Cerebellar nuclear complex (tissue), 1 donor: Measurements from ENCODE around the gene KREMEN2.

Experiments used
- DNase-seq, 2 experiments: peaks; one replicate each; lab custom pipeline; 2025; lab: John Stamatoyannopoulos, UW

KREMEN2 gene

DNA sequence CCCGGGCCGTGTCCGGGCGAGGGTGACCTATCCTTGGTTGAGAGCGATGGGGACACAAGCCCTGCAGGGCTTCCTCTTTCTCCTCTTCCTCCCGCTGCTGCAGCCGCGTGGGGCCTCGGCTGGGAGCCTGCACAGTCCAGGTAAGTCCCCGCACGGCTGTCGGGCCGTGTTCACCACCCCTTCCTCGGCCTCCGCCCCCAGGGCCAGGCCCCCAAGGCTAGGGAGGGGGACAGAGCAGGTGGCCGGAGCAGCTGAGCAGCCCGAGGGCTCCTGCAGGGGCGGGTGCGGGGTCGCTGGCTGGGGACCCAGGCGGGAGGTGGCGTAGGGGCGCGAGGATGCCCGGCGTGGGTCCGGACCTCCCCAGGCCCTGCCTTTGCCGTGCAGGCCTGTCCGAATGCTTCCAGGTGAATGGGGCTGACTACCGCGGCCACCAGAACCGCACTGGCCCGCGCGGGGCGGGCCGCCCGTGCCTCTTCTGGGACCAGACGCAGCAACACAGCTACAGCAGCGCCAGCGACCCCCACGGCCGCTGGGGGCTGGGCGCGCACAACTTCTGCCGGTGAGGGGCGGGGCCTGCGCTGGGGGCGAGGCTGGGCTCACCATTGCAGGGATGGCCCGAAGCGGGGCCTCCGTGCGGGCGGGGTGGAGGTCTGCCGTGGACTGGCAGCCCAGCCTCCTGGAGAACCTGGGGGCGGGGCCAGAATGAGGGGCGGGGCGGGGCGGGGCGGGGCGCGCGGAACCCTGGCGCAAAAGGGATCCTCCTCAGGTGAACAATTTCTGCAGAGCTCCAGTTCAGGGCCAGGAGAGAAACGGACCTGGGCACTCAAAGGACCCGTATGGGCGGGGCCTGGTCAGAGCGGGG is 631 bp downstream of the KREMEN2 start:
- no peak for DNase-seq

DNA sequence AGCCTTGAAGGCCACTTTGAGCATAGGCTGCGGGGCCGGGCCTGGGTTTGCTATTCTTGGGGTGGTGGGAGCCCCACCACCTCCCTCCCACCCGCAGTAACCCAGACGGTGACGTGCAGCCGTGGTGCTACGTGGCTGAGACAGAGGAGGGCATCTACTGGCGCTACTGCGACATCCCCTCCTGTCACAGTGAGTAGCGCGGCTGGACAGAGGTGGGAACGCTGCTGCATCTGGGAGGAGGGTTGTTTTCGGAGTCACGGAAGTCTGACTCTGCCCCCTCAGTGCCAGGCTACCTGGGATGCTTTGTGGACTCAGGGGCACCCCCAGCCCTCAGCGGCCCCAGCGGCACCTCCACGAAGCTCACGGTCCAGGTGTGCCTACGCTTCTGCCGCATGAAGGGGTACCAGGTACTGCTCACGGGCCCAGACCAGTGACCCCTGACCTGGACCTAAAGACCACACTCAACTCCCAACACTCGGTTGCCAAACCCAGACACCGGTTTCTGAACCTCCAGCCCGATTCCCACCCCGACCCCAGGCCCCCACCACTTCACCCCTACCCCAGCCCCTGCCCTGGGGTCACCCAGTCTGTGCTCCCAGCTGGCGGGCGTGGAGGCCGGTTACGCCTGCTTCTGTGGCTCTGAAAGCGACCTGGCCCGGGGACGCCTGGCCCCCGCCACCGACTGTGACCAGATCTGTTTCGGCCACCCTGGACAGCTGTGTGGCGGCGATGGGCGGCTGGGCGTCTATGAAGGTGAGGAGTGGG is 2.1 kb downstream of the KREMEN2 start:
- no peak for DNase-seq

DNA sequence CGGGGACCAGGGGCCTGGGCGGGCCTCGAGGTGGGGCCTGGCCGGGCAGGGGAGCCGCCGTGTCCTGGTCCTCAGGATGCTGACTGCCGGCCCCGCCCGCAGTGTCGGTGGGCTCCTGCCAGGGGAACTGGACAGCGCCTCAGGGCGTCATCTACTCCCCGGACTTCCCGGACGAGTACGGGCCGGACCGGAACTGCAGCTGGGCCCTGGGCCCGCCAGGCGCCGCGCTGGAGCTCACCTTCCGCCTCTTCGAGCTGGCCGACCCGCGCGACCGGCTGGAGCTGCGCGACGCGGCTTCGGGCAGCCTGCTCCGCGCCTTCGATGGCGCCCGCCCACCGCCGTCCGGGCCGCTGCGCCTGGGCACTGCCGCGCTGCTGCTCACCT is 2.7 kb downstream of the KREMEN2 start:
- DNase-seq: no peak

DNA sequence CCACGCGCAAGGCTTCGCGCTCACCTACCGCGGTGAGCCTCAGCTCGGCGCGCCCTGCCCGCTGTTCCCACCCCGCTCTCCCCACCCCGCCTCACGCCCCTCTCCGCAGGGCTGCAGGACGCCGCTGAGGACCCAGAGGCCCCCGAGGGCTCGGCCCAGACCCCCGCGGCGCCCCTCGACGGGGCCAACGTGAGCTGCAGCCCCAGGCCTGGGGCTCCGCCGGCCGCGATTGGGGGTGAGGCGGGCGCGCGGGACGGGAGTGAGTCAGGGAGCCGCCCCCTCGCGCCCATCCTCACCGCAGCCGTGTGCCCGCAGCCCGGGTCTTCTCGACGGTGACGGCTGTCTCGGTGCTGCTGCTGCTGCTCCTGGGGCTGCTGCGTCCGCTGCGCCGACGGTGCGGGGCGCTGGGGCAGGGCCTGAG is 3.1 kb downstream of the KREMEN2 start:
- DNase-seq: no peak

DNA sequence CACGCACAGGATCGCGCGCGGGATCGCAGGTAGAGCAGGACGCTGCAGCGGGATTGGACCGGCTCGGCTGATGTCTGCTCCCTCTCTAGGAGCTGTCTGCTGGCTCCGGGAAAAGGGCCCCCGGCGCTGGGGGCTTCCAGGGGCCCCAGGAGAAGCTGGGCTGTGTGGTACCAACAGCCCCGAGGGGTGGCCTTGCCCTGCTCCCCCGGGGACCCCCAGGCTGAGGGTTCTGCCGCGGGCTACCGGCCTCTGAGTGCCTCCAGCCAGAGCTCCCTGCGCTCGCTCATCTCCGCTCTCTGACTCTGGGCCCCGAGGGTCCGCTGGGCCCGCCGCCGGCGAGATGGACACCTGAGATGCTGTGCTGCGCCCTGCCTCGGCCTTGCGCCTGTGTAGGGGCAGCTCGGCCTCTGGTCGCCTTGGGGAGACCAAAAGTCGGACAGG is 3.7 kb downstream of the KREMEN2 start:
- no peak for DNase-seq

DNA sequence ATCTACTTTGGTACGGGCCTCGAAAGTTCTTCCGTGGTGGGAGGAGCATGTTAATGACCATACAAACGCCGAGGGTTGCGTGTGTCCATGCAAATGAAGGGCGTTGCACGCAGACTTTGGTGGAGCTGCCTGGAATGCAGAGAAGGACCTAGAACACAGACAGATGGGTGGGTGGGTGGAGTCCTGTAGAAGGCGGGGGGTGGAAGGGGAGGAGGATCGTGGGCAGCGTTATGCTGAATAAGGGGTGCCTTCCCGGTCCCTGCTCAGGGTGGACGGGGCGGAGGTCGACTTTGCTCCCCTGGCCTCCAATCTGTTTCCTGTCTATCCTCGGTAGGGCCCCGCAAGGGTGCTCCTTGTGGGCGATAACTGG is 4.3 kb downstream of the KREMEN2 start:
- DNase-seq: no peak

DNA sequence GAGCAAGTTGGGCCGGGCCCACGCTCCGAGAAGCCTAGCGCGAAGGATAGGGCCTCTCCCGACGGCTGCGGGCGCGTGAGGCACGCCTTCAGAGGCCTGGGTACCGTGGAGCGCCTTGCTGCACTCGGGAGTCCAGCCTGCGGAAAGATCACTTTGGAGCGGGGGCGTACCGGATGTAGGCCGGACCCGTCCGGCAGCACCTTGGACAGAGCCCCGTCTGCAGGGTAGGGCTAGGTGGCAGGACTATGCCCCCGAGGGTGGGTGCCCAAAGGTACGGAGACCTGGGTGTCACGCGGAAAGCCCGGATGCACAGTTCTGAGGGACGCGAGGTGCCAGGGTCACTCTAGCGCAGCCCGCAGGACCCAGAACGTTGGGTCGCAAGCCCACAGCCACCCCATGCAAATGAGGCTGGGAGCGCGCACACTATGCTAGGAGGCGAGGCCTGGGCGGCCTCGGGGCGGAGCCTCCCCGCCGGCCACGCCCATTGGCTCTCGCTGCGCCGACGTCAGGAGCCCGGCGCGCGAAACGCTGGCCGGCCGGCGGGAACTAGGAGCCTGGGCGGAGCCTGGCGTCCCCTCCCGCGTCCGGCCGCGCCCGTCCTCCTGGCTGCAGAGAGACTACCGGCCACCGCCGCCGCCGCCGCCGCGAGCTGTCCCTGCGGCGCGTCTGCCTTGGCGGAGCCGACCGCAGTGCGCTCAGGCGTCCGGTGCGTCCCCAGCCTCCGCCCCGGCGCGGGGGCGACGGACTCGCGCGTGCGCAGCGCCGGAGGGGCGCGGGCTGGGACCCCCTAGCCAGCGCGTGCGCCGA is 4.9 kb downstream of the KREMEN2 start, which contains the start of gene PAQR4:
PAQR4 (plus strand) TSS at position 611 of the 807 bp plus-strand sequence. CDS start 327 bp downstream, outside the sequence.
- DNase-seq: peak in 1 of 2 experiments; percentile 64

DNA sequence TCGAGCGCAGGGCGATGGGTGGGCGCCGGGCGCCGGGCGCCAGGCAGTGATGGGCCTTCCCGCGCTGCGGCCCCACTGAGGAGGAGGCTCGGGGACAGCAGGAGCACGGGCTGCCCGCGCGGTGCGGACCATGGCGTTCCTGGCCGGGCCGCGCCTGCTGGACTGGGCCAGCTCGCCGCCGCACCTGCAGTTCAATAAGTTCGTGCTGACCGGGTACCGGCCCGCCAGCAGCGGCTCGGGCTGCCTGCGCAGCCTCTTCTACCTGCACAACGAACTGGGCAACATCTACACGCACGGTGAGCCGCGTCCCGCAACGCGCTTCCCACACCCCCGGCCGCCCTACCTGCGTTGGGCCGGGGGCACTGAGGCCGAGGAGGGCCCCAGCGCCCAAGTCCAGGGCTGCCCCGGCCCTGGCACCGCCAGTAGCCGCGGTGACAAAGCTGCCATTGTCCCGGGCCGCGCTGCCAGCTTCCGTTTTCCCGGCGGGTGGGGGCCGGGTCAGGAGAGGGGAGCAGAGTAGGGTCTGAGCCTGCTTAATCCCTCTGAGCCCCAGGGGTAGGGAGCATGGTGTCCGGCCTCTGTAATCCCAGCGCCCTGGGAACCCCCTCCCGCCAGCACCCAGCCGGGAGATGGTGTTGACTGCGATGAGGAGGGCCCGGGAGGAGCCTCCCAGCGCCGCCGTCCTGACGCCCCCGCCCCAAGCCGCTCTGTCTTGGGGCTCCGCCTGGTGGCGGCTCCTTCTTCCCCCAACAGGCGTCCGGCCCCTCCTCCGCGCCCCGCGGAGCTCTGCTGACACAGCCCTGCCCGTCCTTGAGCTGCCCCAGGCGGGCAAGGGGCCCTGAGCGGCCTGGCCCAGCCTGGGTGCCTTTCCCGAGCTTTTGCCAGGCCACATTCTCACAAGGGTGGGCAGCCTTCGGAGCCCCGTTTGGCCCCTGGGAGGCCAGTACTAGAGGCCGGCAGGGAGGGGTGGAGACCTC is 5.8 kb downstream of the KREMEN2 start:
- no peak for DNase-seq

DNA sequence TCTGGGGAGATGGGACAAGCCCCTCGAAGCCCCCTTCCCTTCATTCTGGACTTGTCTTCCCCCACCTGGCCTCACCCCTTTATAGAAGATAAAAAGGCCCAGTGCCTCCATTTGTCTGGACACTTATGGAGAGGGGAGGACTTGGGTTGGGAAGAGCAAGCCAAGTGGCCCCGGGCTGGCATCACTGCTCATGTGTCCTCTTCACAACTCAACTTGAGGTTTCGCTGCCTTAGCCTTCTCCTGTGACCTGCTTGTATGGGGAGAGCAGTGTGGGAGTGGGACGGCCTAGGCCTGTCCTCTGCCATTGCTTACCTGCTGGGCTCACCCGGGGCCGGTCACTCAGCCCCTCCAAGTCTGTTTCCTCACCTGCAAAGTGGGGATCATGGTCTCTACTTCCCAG is 6.5 kb downstream of the KREMEN2 start:
- DNase-seq: no peak

DNA sequence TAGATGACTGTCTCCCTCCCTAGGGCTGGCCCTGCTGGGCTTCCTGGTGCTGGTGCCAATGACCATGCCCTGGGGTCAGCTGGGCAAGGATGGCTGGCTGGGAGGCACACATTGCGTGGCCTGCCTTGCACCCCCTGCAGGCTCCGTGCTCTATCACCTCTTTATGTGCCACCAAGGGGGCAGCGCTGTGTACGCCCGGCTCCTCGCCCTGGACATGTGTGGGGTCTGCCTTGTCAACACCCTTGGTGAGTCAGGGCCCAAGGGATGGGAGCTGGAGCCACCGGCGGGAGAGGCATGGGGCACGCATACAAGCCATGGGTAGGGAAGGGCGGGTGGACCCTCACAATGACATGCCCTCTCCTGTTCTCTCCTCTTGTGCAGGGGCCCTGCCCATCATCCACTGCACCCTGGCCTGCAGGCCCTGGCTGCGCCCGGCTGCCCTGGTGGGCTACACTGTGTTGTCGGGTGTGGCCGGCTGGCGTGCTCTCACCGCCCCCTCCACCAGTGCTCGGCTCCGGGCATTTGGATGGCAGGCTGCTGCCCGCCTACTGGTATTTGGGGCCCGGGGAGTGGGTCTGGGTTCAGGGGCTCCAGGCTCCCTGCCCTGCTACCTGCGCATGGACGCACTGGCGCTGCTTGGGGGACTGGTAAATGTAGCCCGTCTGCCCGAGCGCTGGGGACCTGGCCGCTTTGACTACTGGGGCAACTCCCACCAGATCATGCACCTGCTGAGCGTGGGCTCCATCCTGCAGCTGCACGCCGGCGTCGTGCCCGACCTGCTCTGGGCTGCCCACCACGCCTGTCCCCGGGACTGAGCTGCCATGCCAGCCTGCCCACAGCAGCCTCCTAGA is 7.3 kb downstream of the KREMEN2 start:
- no peak for DNase-seq

DNA sequence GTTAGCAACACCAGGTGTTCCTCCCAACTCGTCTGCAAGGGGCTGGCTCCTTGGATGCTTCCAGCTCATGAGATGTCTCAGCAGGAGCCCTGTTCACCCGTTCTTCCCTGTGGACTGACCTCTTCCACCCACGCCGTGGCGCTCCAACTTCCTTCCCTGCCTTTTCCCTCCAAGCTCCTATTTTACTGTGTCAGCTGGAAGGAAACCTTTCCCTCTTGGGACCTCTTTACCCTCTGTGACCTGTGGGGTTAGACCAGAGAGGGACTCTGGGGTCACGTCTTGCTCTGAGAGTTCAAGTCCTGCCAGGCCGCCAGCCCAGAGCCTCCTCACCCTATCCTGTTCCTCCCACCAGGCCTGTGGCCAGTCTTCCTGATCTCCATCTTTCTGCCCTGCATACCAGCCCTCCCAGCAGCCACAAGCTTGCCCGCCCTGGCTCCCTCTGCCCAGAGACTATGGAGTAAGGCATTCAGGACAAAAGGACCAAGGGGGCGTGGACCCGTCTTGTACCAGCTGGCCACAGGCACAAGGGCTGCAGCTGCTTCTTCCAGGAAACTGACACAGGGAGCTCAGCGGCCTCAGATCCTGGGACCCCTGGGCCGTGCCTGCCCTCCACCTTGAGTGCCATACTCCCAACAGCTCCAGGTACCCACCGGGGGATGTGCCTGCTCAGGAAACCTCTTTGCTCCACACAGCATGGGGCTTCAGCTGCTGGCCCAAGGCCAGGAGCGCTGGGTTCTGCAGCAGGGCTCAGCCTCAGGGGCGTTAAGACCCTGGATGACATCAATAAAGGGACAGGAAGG is 8.1 kb downstream of the KREMEN2 start:
- no peak for DNase-seq

DNA sequence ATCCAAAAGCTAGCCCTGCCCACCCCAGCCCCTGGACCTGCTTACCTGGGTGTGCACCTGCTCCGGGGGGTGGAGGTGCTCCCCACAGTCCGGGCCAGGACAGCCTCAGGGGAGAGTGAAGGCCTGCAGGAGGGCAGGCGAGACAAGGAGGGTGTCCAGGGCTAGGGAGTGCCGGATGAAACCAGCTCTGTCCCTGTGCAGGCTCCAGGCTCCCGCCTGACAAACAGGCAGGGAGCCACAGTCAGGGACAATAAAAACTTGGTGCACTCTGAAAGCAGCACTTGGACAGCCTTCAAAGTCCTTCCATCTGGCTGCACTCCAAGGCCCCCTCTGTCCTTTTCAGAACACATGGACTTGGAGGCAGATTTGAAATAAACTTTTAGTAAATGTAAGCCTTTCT is 9.0 kb downstream of the KREMEN2 start:
- no peak for DNase-seq

DNA sequence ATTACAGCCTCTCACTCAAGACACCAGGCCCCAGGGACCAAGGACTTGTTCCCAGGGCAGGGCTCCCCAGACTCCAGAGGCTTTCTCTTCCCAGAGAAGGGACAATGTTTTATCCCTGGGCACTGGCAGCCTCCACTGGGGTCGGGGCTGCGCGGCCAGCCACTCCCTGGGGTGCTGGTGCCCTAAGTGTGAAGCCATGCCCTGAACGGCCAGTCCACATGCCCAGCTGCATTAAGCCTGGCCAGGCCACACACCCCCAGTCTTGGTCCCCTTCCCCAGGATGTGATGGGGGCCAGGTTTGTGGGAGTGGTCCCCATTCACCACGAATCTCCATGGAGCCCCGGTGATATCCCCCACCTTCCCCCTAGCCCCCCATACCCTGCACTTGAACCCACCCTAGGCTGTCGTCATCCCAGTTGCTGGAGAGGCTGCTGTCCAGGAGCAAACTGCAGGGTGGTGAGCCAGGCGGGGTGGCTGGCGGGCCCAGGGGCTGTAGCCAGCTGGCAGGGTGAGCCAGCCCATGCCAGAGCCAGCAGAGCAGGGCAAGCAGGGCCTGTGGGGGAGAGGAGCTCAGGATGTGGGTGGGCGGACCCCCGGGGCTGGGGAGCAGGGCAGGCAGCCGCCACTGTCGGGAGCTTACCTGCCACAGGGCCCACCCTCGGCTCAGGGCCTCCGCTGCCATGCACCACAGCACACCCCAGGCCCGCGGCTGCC is 9.7 kb downstream of the KREMEN2 start:
- DNase-seq: no peak

DNA sequence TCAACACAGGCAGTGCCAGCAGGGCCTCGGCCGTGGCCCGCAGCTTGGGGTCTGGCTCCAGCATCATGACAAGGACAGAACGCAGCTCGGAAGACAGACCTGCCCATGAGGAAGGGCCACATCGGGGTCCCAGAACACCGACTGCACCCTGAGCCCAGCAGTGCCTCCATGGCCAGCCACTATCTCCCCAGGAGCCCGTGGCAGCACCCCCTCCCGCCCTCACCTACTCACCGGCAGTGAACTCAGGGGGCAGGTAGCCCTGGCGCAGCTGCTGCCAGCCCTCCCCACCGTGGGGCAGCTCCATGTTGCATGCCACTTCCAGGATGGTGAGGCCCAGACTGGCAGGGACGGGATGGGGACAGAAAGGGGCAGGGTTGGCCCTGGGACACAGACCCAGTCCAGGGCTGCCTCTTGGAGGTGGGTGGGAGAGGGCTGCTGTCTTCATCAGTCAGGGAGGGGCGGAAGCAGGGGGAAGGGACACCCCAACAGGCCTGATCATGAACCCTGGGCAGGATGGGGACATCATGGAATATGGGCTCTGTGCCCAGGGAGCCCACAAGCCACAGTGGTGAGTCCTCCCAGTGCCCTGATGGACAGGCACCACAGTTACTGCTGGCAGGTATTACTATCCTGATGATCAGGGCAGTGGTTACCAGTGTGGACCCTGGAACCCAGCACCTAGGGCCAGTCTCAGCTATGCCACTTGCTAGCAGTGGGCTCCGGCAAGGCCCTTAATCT is 10.4 kb downstream of the KREMEN2 start:
- no peak for DNase-seq

DNA sequence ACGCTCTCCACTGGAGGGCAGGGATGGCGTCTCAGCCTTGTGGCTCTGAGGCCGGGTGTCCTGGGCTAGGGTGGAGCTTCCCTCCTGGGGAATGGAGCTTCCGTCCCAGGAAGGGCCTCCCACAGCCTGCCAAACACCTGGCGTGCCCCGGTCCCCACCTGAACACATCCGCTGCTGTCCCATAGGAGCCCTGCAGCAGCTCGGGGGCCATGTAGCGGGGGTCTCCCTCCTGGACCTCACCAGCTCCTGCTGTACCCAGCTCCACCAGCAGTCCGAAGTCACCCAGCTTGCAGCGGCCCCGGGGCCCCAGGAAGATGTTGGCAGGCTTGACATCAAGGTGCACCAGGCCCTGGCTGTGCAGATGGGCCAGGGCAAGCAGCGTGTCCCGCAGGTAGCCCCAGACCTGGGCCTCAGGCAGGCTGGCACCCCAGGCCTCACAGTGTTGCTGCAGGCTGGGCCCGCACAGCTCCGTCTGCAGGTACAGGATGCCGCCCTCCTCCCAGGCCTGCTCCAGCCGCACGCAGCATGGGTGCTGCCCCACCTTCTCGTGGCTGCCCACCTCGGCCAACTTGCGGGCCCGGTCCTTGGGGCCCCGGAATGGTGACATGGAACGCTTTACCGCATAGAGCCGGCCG is 11.2 kb downstream of the KREMEN2 start:
- DNase-seq: no peak

DNA sequence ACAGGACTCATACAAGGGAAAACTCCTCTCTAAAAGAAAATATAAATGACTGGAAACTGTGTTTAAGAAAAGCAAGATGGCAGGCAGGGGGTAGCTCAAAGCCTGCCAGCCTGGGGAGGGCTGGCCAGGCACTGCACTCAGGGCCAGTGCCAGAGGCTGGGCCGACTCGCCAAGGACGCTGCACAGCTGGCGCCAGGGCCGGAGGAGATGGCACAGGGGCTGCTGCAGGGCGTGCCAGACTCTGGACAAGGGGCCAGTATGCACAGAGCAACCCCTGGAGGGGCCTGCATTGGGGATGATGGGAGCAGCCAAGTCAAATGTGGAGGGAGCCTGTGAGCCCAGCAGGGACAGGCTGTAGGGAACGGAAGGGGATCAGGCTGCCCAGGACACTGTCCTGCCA is 12.1 kb downstream of the KREMEN2 start:
- no peak for DNase-seq

DNA sequence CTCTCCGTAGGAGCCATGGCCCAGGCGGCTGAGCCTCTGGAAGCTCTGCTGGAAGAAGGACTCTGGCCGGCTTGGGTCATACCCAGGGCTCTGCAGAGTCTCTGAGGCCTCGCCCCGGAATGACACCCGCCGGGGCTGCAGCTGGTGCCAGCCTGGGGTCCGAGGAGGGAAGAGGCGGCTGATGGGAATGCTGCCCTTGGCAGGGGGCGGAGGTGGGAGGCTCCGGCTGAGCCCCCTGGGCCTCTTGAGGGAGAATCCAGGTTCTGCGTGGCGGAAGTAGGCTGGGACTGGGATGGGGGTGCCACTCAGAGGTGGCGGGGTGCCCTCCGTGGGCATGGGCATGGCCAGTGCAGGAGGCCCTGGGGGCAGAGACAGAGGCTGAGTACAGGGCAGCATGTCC is 12.6 kb downstream of the KREMEN2 start:
- DNase-seq: no peak
